GM21381 (cell line): ENCODE results near the gene PHEX.

Experiments
- ATAC-seq: cut with Tn5 transposase; IDR thresholded peaks from one replicate; pipeline ENCODE4 v1.9.1; 2021; ENCODE audit warnings: mild to moderate bottlenecking, moderate library complexity; ENCODE audit not compliant: unreplicated experiment

The PHEX gene

DNA sequence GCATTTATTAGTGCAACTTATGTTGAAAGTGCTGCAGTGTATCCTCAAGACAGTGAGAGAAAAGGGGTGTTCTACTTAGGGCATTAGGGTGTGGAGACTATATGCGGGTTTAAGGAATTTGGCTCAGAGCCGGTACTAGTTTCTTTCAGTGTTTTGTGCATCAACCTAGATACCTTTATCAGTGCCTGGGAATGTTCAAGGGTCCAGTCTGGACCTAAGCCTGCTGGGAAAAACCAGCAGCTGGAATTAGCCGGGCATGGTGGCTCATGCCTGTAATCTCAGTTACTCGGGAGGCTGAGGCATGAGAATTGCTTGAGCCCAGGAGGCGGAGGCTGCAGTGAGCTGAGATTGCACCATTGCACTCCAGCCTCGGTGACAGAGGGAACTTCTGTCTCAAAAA lies 7.4 kb downstream of the PHEX start:
- no peak for ATAC-seq

DNA sequence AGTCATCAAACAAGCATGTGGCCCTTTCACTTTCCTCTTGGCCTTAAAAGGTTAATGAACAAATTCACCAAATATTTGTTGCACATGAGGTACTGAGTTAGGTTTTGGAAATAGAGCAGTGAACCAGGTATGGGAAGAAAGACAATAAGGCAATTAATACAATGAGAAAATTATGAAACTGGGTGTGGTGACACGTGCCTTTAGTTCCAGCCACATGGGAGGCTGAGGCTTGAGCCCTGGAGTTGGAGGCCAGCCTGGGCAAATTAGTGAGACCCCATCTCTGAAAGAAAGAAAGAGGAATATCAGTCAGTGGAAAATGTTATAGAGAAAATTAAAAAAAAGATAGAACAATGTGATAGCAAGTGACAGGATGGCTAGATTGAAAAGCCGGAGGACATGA lies 8.1 kb downstream of the PHEX start:
- ATAC-seq, result no peak

DNA sequence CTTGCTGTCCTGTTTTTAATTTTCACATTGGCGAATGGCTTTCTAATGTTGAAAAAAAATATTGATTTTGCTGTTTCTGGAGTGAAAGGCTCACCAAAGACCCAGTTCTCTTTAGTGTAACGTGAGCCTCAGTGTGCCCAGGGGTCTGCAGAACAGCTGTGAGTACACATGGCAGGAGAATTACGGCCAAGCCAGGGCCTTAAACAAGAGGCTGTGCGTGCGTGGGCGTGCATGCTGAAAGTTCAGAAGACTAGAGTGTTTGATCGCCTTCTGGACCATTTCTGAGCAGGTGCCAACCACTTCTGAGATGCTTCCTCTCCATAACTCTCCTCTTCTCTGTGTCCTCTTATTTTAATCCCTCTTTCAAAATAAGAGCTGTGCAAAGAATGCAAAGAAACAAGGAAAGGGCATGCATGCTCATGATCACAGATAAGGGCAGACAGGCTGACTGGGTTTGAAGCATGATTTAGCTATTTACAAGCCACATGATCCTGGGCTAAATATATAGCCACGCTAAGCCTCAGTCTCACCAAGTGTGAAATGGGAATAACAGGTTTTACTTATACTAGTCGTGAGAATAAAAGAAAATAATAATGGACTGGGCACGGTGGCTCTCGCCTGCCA lies 9.9 kb downstream of the PHEX start:
- ATAC-seq, result no peak

DNA sequence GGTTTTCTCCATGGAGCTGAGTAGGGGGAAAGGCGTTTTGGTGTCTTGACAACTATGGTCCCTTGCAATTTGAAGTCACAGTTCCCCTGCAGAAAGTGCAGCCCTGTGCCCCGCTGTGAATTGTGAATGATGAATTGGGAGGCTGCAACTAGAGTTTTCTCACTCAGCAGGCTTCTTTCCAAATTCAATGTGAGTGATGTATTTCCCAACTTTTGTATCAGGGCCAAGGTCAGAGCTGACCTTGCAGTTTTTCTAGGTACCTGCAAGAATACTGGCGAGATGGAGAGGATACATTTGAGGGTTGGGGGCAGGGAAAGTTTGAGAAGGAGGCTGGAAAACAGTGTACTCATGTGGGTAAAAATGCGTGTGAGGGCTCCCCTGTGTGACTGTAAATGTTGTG lies 11.7 kb downstream of the PHEX start:
- ATAC-seq, result no peak

DNA sequence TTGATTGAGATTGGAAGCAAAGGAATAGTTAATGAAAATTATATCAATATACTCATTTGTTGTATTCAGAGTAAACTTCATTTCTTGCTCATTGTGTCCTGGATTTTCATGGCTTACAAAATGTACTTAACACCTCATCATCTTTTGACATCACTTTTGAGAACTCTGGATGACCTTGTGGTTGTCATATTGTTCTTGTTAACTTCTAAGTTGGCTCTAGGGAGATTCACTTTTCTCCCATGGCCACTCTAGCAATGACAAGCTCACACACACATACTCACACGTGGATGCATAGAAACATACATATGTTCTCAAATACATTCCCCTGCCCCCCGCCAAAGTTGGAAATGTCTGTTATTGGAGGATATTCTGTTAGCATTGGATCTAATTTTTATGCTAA lies 15.3 kb downstream of the PHEX start:
- ATAC-seq, result no peak

DNA sequence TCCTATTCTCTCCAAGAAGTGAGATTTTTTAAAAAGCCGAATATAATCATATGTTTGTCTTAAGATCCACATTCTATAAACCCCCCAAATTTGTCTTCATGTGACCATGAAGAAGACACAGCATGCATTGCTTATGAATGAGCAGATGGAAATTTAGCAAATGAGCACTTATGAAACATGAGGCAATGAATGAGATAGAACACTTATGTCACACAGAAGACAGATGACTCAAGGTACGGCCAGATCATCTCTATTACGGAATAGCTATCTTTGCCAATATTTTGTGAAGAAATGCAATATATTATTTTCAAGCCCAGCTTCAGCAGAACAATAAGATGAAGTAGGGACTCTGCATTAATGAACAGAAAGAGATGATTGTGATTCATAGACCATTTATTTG lies 21.4 kb downstream of the PHEX start:
- ATAC-seq, result no peak

DNA sequence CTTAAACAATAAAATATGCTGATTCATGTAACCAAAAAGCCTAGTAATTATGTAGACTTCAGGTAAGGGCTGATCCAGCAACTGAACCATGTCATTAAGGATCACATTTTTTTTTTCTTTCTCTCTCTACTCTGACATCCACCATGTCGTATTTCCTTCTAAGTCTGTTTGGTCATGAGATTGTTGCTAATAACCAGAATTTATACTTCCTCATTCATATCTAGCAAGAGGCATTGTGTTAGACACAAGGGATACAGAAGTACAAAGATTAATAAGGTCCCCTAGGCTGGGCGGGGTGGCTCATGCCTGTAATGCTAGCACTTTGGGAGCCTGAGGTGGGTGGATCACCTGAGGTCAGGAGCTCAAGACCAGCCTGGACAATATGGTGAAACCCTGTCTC lies 24.1 kb downstream of the PHEX start:
- ATAC-seq, result no peak

DNA sequence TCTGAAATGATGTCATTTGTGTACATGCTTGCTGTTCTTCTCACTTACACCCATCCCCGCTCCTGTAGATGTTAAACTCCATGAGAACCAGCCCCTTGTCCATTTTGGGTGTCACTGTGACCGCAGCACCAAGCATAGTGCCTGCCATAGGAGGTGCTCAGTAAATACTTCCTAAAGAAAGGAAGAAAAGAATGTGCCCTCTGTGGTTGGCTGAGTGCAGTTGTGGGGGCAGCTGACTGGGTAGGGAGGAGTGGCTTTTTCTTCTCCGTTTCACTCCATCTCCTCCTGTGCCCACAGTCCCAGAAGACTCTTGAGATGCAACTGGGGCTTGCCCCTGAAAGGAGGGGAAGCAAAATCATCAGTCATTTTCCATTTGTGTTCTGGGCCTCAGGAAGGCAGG lies 25.5 kb downstream of the PHEX start:
- no peak for ATAC-seq

DNA sequence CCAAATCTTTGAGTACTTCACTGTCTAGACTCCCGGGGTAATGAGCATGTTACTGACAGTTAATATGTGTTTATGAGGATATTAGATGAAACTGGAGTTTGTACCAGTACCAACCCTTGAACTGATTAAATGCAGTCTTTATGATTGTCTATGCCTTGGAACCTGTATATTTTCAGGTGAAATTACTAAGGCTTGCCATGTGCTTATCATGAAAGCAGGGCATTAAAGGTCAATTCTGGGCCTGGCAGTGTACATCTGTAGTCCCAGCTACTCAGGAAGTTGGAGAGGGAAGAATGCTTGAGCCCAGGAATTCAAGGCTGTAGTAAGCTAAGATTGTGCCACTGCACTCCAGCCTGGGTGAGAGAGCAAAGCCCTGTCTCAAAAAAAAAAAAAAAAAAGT lies 27.6 kb downstream of the PHEX start:
- ATAC-seq, result no peak

DNA sequence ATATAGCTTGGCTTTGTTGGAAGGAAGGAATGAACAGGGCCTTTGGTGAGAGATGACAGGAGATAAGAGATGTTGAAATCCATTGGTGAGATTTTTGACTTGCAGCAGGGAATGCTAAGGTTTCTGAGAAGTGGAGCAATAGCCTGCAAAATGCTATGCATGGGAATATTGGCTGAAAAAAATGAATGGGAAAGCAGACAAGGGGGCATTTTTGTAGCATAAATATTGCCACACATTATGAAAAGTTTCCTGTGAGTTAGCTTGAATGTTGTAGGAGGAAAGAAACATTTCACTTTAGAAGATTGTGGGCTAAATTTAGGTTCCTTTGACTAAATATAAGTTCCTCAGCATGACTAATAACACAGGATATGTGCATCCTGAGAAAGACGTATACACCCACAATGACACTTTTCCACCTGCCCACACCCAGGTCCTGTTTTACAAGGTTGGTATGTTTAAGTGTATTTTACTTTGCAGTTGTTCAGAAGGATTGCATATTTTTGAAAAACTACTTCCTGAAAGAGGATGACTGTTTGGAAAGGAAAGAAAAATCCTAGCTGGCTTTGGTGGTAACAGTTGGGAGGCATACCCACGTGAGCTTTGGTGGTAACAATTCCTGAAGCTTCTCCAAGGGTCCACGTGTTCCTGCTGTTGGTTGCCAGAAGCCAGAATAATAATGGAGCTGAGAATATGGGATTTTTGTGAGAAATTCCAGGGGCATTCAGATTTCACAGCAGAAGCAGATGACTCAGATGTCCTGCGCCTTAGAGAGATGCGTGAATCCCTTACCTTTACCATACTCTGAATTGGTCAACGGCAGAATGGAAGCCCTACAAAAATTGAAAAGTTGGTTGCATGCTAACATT lies 28.5 kb downstream of the PHEX start:
- peak; percentile 47 for ATAC-seq

DNA sequence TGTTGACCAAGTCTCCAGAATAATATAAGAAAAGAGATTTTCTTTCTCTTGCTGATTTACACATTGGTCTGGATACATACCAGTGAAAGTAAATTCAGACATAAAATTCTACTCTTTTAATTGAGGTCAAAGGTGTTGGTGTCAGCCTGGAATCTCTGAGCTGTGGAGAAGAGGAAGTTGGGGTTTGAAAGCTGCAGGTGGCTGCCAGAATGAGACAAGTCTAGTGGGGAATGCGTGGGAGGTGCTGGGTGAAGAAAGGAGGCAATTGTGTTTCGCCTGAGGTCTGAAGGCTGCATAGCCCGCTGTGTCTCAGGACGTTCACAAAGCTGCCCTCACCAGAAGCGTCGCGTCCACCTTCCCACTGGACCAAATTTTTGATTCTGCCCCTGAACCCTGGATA lies 31.2 kb downstream of the PHEX start:
- peak; percentile 89 for ATAC-seq

DNA sequence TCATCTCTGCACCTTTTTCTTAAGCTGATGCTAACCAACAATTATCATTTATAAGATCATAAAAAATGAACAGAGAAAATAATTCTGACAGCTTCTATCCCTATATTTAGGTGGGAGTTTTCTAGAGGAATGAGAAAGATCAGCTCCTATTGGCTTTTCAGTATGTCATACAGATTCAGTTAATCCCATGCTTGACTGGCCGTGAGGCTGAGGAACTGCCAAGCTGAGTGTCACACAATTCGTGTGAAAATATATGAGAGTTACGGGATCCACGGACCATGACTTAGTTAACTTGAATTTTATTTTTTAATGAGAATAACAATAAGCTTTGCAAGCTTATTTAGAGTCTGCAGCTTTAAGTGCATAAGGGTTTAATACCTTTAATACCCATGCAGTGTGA lies 37.5 kb downstream of the PHEX start:
- no peak for ATAC-seq

DNA sequence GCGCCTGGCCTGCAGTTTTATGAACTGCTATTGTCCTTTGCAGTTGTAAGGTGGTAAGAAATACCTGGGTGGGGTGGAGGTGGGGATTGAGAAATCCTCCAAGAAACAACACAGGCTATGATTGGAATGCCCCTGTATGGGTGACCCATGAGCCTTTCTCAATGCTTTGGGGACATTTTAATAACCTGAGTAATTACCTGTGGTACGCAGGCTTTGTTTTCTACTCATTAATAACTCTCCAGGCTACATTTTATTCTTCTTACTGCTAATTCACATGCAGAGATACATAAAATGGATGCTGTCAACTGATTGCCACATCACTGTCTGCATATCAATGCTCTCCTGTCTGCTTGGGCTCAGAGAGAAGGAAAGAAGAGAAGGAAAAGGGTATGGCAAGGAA lies 41.8 kb downstream of the PHEX start:
- no peak for ATAC-seq

DNA sequence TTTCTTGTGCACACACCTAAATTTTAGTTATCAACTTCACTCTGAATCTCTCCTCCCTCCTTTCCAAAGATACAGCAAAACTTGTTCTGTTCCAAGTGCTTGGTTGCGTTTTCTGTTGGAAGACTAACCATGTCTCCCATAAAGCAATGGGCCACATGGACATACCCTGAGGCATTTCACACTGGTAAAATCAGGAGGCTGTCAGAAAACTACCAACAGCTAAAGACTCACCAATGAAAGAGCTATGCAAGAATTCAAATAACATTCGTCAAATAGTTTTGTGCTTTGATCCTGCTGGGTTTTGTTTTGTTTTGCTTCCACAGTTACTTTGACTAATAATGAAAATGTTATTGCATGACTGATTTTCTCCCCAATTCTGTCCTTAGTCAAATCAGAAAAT lies 46.0 kb downstream of the PHEX start:
- no peak for ATAC-seq

DNA sequence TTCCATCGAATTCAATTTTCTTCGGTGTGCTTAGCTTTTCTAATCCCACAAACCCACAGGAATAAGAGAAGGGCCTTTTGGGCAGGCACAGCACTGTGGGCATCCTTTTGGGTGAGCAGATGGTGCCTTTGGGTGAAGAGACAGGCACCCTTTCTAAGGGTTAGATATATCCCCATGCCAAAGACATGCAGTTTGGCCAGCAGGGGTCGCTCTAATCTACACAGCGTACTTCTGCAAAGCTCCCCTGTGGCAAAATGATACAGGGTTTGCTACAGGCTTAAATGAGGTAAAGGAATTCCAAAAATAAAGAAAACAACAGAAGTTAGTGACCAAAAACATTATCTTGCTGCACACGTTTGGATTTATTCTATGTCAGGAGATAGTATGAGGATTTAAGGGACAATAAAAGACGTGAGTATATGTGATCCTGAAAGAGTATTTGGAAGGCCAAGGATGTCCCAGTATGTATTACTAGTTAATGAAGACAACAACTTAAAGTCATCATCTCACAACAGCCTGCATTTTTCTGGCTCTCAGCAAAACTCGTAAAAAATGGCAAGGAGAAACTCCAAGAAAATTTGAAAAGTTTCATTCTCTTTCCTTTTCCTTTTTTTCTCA lies 49.5 kb downstream of the PHEX start:
- no peak for ATAC-seq

DNA sequence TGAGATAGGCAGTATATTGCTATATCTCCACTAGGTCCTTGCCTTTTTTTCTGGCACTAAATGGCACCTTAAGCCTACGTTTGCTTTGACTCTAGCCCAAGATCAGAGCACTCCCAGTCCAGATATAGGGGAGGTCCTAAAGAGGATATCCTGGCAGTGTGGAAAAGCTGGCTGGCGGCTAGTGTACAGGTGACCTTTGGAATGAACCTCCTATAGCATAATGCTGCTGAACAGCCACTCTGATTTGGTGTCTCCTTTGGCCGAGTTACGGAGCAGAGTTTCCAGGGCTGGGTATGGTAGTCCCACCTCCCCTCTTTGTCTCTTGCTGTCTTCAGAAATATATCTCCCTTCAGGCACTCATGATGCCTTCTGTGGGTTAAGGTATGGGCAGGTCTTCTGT lies 53.9 kb downstream of the PHEX start:
- ATAC-seq, result no peak

DNA sequence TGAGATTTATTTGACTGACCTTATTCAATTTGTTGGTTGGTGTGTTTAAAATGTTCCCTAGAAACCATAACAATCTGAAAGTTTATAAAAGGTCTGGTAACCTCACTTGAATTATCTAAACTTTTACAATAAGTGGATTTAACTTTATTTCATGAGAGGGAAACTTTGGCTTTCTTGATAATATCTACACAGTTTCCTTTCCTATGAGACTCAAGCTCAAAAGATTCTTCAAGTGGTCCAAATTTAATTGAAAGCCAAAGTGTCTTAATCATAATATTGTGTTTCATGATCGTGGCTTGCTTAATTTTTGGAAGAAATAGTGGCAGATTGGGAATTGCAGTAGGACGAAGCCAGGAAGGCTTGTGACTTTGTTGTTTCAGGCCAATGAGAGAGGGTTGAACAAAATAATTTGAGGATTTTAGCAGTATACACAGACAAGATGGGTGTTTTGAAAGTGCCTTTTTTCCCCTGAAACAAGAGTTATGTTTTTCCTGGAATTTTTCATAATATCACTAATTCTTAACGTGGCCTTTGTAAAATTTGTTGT lies 55.0 kb downstream of the PHEX start:
- ATAC-seq, result no peak

DNA sequence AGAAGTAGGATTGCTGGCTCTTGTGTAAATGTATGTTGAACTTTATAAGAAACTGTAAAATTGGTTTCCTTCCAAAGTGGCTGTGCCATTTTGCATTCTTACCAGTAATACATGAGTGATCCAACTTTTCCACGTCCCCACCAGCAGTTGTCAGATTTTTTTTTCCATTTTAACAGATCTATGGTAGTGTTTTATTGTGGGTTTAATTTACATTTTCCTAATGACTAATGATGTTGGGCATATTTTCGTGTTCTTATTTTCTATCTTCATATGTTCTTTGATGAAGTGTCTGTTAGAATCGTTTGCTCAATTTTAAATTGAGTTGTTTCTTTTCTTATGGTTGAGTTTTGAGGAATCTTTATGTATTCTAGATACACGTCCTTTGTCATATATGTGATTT lies 56.2 kb downstream of the PHEX start:
- no peak for ATAC-seq

DNA sequence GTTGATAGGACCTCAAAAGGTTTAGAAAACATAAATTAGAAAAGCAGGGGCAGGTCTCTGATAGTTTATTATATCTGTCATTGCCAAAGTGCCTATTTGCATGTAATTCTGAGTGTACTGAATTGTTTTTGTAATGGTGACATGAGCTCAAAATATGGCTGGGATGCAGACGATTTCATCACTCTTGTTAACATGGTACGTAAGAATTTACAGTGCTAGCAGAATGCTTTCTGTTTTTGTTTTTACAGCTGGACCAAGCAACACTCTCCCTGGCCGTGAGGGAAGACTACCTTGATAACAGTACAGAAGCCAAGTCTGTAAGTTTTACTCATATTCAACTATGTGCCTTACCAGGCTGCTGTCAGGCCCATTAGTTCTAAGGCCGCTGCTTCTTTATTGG lies 58.1 kb downstream of the PHEX start:
- no peak for ATAC-seq

DNA sequence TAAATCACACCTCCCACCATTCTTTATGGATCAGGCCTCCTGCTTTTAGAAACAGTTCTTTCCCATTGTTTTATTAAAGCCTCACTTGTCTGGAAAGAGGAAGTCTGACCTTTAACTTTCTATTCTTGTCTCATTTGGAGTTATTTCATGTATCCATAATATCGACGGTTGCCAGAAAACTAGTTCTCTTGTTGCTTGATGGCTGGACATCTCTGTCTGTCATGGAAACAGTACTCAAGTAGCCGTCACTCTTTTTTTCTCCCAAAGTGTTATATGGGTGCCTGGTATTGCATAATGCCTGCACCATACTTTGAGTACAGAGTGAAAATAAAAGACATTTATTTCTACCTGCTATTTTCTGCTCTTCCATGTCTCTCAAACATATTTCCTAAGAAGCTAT lies 61.4 kb downstream of the PHEX start:
- ATAC-seq, result no peak

DNA sequence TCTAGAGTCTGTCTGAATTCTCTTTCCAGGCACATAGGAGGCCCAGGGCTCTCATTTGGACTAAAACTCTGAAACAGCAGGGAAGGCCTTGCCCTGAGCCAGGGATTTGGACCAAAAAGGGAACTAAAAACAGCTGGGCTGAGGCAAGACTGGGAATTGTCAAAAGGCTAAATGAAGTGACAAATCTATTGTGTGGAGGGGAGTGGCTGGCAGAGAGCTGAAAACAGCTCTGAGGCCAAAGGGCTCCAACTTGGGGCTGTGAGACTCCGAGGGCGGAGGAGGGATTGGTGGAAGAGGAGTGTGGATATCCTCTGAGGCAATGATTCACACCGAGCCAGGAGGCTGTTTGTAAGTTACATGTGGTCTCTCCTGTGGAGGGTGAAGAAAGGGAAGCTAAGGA lies 63.2 kb downstream of the PHEX start:
- no peak for ATAC-seq

DNA sequence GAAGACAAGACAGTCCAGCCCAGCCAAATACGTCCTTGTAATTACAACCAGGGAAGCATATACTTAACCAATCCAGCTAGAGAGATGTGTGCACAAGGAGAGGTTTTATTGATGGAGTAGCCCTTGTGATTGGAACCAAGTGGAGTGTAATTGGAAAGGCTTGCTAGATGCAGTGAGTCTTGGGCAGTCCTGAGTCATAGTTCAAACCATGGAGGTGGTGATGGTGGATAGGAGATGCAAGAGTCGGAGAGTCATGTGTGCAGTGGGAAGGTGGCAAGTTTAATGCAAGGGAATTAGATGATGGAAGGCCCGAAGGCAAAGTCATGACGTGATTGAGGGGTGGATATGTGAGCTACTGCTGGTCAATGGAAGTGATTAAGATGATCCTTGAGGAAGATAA lies 63.7 kb downstream of the PHEX start:
- no peak for ATAC-seq
